Neural progenitor cell (in vitro differentiated cells): Measurements from ENCODE around the gene TOMM40. TPM values are rescaled to one million over a fixed set of nuclear protein-coding genes. Genes with fewer than 3 reads are reported as not detected.
A peak's percentile ranks its signal among the peaks of the same experiment; 100 is the strongest.

Source experiments
- DNase-seq: peaks from one replicate; pipeline ENCODE4 v3.0.0-alpha.2; 2016; ENCODE audit warnings: low spot score
- H2AFZ ChIP-seq: fragments of 200-600 bp; sonication (generic); replicated peaks from 2 replicates; pipeline ENCODE4 v1.6.1; 2016; ENCODE audit warnings: antibody characterized with exemption
- H3F3A ChIP-seq: fragments of 200-600 bp; sonication (generic); 2 replicates; pipeline ENCODE4 v1.6.1; 2016; ENCODE audit warnings: antibody characterized with exemption, low read depth
- H3K27ac ChIP-seq: fragments of 200-600 bp; sonication (generic); 2 replicates; pipeline ENCODE4 v1.5.1; 2016; ENCODE audit warnings: mild to moderate bottlenecking
- H3K27me3 ChIP-seq: fragments of 200-600 bp; sonication (generic); 2 replicates; pipeline ENCODE4 v1.6.1; 2016; ENCODE audit warnings: mild to moderate bottlenecking, moderate library complexity
- H3K36me3 ChIP-seq: fragments of 200-600 bp; sonication (generic); 2 replicates; pipeline ENCODE4 v1.5.1; 2016
- H3K4me1 ChIP-seq: fragments of 200-600 bp; sonication (generic); 2 replicates; pipeline ENCODE4 v1.6.1; 2016; ENCODE audit warnings: mixed run types
- H3K4me2 ChIP-seq: fragments of 200-600 bp; sonication (generic); 2 replicates; pipeline ENCODE4 v1.6.1; 2016
- H3K4me3 ChIP-seq: fragments of 200-600 bp; sonication (generic); 2 replicates; pipeline ENCODE4 v1.5.1; 2016
- H3K79me2 ChIP-seq: fragments of 200-600 bp; sonication (generic); 2 replicates; pipeline ENCODE4 v1.6.1; 2016; ENCODE audit warnings: low read depth
- H3K9ac ChIP-seq: fragments of 200-600 bp; sonication (generic); 2 replicates; pipeline ENCODE4 v1.6.1; 2016
- H3K9me3 ChIP-seq: fragments of 200-600 bp; sonication (generic); 2 replicates; pipeline ENCODE4 v1.5.1; 2016; ENCODE audit warnings: low read depth
- H4K20me1 ChIP-seq: fragments of 200-600 bp; sonication (generic); 2 replicates; pipeline ENCODE4 v1.6.1; 2016; ENCODE audit warnings: low read depth
- H3K27ac Mint-ChIP-seq: 3 replicates; pipeline ENCODE4 v1.8.0; 2021; ENCODE audit warnings: mixed read lengths
- H3K27me3 Mint-ChIP-seq: 2 replicates; pipeline ENCODE4 v1.8.0; 2022; ENCODE audit warnings: low read depth, mild to moderate bottlenecking, inconsistent platforms, moderate library complexity, mixed read lengths; ENCODE audit not compliant: insufficient read depth
- H3K36me3 Mint-ChIP-seq: 3 replicates; pipeline ENCODE4 v1.8.0; 2021; ENCODE audit warnings: mixed read lengths
- H3K4me1 Mint-ChIP-seq: 3 replicates; pipeline ENCODE4 v1.8.0; 2021; ENCODE audit warnings: mixed read lengths
- H3K4me3 Mint-ChIP-seq: 3 replicates; pipeline ENCODE4 v1.8.0; 2021; ENCODE audit warnings: mild to moderate bottlenecking, moderate library complexity, mixed read lengths
- H3K9me3 Mint-ChIP-seq: 3 replicates; pipeline ENCODE4 v1.8.0; 2020; ENCODE audit warnings: mixed read lengths
- EZH2 ChIP-seq: fragments of 200-600 bp; sonication (generic); IDR thresholded peaks from 2 replicates; pipeline ENCODE4 v1.6.1; 2017; ENCODE audit warnings: antibody characterized with exemption, mild to moderate bottlenecking, moderate library complexity
- EZH2phosphoT487 ChIP-seq: fragments of 200-600 bp; sonication (generic); IDR thresholded peaks from 2 replicates; pipeline ENCODE4 v1.6.1; 2017; ENCODE audit warnings: antibody characterized with exemption
- total RNA-seq: library from RNA; depleted of rRNA; stranded (reverse); fragments of >200 nt; gene quantifications from 2 replicates; pipeline ENCODE4 v1.2.3, GENCODE V29; 2015; ENCODE audit warnings: low replicate concordance
- TF ChIP-seq, protein P1 (sequence below): fragments of 200-600 bp; sonication (generic); IDR thresholded peaks from 2 replicates; pipeline ENCODE4 v1.5.1; 2017; ENCODE audit warnings: antibody characterized with exemption, mild to moderate bottlenecking

TOMM40 gene
- total RNA-seq, 1 donor from 2014 or later = 30.1 TPM

DNA sequence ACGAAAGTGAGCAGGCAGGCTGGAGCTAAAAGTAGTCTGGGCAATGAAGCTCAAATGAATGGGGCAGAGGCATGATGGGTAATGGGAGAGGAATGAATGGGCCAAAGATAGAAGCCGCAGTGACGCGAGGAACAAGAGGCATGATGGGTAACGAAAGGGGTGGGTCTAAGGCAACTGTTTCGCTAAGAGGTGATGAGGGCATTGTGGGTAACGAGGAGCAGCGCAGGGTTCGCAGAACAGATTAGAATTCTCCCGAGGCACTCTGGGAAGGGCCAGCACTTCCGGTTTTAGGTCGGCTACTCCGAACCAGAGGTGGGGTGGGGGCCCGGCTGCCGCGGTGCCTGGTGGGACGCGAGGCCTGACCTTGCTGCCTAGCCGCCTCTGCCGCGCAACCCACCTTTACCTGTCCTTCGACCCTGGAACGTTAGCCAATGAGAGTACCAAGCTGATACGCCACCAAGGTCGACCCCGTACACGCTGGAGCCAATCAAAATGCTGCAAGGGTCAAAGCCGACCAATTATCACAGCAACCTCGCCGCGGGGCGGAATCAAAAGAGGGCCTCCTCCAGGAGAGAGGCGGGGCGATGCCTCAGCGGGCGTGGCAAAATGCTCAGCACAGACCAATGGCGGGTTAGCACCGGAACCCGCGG, 563 bp upstream of the TOMM40 start:
- H3K27me3 ChIP-seq = no peaks in the 10 kb centered on the region
- no peak overlapping the region for H2AFZ ChIP-seq
- Mint-ChIP-seq H3K4me3 (peak overlapping the region; percentile 85), H3K36me3 (peaks cover 27% of the 10 kb centered on the region), H3K27ac (peak overlapping the region; percentile 2), H3K27me3 (peaks cover under 1% of the 10 kb centered on the region), H3K9me3 (no peaks in the 10 kb centered on the region), H3K4me1 (peaks cover 24% of the 10 kb centered on the region)
- peaks cover 29% of the 10 kb centered on the region for H3K79me2 ChIP-seq
- H4K20me1 ChIP-seq = peaks cover 15% of the 10 kb centered on the region
- H3K4me1 ChIP-seq = peaks cover 8% of the 10 kb centered on the region
- peak overlapping the region; percentile 42 for H3K9ac ChIP-seq
- H3K27ac ChIP-seq = peak overlapping the region; percentile 76
- H3K4me3 ChIP-seq = peak overlapping the region; percentile 50
- H3K4me2 ChIP-seq = peak overlapping the region; percentile 80
- H3F3A ChIP-seq = peaks cover 24% of the 10 kb centered on the region
- TF ChIP-seq EZH2phosphoT487 (no peak), EZH2 (no peak)
- TF ChIP-seq, protein P1, sequence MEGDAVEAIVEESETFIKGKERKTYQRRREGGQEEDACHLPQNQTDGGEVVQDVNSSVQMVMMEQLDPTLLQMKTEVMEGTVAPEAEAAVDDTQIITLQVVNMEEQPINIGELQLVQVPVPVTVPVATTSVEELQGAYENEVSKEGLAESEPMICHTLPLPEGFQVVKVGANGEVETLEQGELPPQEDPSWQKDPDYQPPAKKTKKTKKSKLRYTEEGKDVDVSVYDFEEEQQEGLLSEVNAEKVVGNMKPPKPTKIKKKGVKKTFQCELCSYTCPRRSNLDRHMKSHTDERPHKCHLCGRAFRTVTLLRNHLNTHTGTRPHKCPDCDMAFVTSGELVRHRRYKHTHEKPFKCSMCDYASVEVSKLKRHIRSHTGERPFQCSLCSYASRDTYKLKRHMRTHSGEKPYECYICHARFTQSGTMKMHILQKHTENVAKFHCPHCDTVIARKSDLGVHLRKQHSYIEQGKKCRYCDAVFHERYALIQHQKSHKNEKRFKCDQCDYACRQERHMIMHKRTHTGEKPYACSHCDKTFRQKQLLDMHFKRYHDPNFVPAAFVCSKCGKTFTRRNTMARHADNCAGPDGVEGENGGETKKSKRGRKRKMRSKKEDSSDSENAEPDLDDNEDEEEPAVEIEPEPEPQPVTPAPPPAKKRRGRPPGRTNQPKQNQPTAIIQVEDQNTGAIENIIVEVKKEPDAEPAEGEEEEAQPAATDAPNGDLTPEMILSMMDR = no peak
- DNase-seq = no peak
- no peaks in the 10 kb centered on the region for H3K9me3 ChIP-seq
- no peaks in the 10 kb centered on the region for H3K36me3 ChIP-seq

DNA sequence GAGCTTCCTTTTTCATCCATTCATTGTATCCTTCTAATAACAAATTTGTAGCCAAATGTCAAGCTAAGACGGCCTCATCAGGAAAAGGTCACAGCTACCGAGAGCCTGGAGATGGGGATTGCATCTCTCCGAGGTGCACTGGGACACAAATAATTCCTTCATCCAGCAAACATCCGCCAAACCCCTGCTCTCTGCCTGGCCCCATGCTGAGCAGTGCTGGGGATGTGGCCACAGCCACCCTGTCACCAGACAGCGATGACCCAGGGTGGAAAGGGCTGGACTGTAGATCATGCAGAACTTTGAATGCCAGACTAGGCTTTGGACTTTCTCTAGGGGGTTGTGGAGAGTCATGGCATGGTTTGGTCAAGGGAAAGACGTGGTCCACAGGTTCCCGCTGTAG, 1.9 kb downstream of the TOMM40 start:
- H3K79me2 ChIP-seq = peaks cover 29% of the 10 kb centered on the region
- no peaks in the 10 kb centered on the region for H3K9me3 ChIP-seq
- H3K4me1 Mint-ChIP-seq = peaks cover 24% of the 10 kb centered on the region
- H3K4me1 ChIP-seq = peaks cover 8% of the 10 kb centered on the region
- H4K20me1 ChIP-seq = peaks cover 20% of the 10 kb centered on the region
- no peak overlapping the region for H2AFZ ChIP-seq
- peak overlapping the region; percentile 37 for H3K27ac Mint-ChIP-seq
- H3K4me2 ChIP-seq = no peak overlapping the region
- no peak for DNase-seq
- H3F3A ChIP-seq = peaks cover 24% of the 10 kb centered on the region
- peaks cover 6% of the 10 kb centered on the region for H3K27me3 Mint-ChIP-seq
- peaks cover 25% of the 10 kb centered on the region for H3K36me3 Mint-ChIP-seq
- no peak overlapping the region for H3K4me3 ChIP-seq
- no peaks in the 10 kb centered on the region for H3K27me3 ChIP-seq
- no peak overlapping the region for H3K27ac ChIP-seq
- H3K9ac ChIP-seq = no peak overlapping the region
- H3K9me3 Mint-ChIP-seq = no peaks in the 10 kb centered on the region
- TF ChIP-seq EZH2phosphoT487 (no peak), EZH2 (no peak)
- TF ChIP-seq, protein P1 = no peak
- no peaks in the 10 kb centered on the region for H3K36me3 ChIP-seq
- peak overlapping the region; percentile 97 for H3K4me3 Mint-ChIP-seq

DNA sequence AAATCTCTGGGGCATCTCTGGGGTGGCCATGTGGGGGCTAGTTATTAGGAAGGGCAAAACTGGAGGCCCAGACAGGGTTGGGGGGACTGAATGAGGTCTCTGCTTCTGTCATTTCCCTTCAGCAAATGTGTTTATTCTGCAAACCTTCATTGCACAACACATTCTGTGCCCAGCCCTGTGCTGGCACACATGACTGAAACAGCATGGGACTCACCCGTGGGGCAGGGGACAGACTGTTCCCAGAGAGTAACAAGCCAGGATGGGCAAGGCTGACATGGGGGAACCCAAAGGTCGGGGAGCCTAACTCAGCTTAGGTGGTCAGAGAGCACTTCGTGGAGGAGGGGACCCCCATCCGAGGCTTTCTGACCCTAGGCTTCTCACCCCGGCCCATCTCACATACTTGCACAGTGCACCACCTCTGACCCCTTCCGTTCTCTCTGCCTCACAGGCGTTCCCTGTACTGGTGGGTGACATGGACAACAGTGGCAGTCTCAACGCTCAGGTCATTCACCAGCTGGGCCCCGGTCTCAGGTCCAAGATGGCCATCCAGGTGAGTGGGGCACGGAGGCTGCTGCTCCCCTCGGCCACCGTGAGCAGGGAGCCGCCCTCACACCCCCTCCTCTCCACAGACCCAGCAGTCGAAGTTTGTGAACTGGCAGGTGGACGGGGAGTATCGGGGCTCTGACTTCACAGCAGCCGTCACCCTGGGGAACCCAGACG, 2.4 kb downstream of the TOMM40 start:
- no peak for DNase-seq
- no peak overlapping the region for H2AFZ ChIP-seq
- peaks cover 29% of the 10 kb centered on the region for H3K36me3 Mint-ChIP-seq
- H3K9ac ChIP-seq = no peak overlapping the region
- H3K9me3 Mint-ChIP-seq = no peaks in the 10 kb centered on the region
- H3K27me3 ChIP-seq = no peaks in the 10 kb centered on the region
- H3K4me3 ChIP-seq = no peak overlapping the region
- H3K4me2 ChIP-seq = no peak overlapping the region
- H3K36me3 ChIP-seq = no peaks in the 10 kb centered on the region
- H3K27ac ChIP-seq = no peak overlapping the region
- peak overlapping the region; percentile 37 for H3K27ac Mint-ChIP-seq
- peak overlapping the region; percentile 97 for H3K4me3 Mint-ChIP-seq
- H3K9me3 ChIP-seq = no peaks in the 10 kb centered on the region
- peaks cover 24% of the 10 kb centered on the region for H3F3A ChIP-seq
- TF ChIP-seq, protein P1 = no peak
- H4K20me1 ChIP-seq = peaks cover 20% of the 10 kb centered on the region
- H3K4me1 ChIP-seq = peaks cover 8% of the 10 kb centered on the region
- peaks cover 6% of the 10 kb centered on the region for H3K27me3 Mint-ChIP-seq
- H3K79me2 ChIP-seq = peaks cover 29% of the 10 kb centered on the region
- peaks cover 24% of the 10 kb centered on the region for H3K4me1 Mint-ChIP-seq
